Measurements from ENCODE around the gene ZBTB3.
"Not testable (repeated sequence)": the region's sequence is repeated elsewhere in the genome, so short reads cannot be mapped to it uniquely, and the experiment has no call there.

ZBTB3 gene

GRCh38 chr11:62757846-62758788, 4.2 kb upstream of the ZBTB3 start:
- no peak for DNase-seq (ENCODE audit: low read depth)

- no peak for DNase-seq (ENCODE audit: low read depth)
Measured at GRCh38 chr11:62755086-62755615, 1.2 kb upstream of the ZBTB3 start.

GRCh38 chr11:62752994-62753735, 795 bp downstream of the ZBTB3 start:
- no peak for DNase-seq (ENCODE audit: low read depth)

DNA sequence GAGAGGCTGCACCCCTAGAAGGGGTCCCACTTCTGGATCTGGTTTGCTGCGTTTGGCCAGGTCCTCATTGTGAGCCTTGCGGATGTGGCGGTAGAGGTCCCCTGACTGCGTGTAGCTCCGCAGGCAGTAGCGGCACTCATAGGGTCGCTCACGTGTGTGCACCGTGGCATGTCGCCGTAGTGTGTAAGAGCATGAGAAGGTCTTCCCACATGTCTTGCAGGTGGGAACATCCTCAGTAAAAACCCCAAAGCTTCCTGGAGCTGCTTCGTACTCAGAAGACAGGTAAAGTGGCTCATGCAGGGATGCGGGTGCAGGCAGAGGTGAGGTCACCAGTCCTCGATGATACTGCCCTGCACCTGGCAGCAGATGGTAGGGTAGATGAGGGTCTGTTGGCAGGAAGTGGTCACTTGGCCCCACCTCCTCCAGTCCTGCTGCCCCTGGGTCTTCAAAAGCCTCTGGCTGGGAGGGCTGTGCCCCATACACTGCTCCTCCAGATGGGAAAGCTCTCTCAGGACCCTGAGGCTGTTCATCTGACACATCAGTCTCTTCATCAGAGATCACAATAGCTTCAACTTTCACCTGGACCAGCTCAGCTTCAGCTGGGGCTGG, 1.7 kb downstream of the ZBTB3 start:
- DNase-seq (ENCODE audit: low read depth) = no peak

DNA sequence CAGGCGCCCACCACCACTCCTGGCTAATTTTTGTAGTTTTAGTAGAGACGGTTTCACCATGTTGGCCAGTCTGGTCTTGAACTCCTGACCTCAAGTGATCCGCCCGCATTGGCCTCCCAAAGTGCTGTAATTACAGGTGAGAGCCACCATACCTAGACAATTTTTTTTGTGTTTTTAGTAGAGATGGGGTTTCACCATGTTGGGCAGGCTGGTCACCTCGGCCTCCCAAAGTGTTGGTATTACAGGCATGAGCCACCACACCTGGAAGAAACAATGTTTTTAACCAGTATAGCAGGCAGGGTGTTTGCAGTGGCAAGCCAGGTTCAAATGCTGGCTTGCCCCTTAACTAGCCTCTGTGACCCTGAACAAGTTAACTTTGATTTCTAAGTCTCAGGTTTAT, 4.0 kb downstream of the ZBTB3 start:
- DNase-seq (ENCODE audit: low read depth) = not testable (repeated sequence)

DNA sequence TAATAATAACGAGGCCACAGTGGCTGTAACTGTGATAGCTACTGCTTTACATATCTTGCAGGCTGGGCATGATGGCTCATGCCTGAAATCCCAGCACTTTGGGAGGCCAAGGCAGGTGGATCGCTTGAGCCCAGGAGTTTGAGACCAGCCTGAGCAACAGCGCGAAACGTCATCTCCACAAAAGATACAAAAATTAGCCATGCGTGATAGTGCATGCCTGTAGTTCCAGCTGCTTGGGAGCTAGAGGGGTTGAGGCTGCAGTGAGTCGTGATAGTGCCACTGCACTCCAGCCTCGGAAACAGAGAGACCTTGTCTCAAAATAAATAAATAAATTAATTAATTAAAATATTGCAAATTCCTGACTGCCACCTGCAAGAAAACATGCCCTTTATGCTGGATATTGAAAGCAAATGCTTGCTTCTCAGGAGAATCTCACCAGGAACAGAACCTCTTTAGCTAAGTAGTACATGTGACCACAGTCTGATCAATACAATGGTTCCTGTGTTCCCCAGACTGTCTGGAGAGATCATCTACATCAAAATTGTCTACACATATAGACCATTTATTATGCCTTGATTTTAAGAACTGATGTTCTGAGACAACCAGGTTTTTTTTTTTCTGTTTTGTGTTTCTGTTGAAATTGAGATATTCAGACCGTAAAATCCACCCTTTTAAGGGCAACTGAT, 6.3 kb downstream of the ZBTB3 start:
- no peak for DNase-seq (ENCODE audit: low read depth)

DNA sequence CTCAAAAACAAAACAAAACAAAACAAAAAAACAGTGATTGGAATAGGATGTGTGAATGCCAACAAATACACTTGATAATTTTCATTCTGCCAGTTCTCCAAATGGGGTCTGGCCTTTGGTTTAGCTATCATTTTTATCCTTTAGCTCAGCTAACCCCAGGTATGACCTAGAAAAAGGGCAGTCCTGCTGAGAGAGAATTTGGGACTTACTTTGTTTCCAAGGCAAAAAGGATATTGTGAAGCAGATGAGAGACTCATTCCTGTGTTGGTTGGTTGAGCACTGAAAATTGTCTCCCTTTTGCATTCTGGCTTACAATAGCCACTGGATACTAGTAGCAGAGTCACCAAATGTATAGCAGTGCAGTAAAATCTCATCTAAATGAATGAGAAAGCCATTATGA, 16.8 kb downstream of the ZBTB3 start:
- DNase-seq (ENCODE audit: low read depth) = no peak

GRCh38 chr11:62732830-62733229, 21.1 kb downstream of the ZBTB3 start:
- no peak for DNase-seq (ENCODE audit: low read depth)

GRCh38 chr11:62730076-62730475, 23.9 kb downstream of the ZBTB3 start:
- DNase-seq (ENCODE audit: low read depth) = not testable (repeated sequence)

DNA sequence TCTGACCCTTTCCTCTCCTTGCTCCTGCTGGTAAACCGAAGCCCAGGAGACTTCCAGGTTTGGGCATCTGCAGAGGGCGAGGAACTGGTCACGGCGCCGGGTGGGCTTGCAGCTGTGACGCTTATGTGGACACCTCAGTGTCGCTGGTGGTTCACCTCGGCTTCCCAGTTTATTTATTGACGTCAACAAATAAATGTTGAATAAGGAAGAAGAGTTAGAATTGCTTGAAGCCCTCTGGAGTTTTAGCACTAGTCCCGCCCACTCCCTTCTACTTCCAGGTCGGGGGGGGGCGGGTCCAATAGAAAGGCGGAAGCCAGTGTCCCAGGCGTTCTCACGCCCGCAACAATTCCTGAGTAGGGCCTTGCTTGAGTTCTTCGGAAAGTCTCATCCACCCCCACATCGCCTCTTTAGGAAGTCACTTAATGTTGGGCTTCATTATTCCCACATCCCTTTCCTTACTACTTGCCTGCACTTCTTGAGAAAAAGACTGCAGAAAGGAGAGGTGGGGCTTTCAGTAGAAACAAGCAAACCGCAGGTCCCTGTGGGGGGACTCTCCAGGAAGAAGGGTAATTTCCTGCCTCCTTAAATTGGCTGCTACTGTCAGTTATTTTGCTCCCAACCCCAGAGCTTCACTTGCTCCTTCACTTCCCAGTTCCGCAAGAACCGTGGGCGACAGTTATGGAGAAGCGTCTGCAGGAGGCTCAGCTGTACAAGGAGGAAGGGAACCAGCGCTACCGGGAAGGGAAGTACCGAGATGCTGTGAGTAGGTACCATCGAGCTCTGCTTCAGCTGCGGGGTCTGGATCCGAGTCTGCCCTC, 25.6 kb downstream of the ZBTB3 start, which contains the start of gene TTC9C:
TTC9C (plus strand) TSS at position 316 of the 818 bp plus-strand sequence; CDS start at position 679, 363 bp downstream.
- peak; percentile 74 for DNase-seq (ENCODE audit: low read depth)

DNA sequence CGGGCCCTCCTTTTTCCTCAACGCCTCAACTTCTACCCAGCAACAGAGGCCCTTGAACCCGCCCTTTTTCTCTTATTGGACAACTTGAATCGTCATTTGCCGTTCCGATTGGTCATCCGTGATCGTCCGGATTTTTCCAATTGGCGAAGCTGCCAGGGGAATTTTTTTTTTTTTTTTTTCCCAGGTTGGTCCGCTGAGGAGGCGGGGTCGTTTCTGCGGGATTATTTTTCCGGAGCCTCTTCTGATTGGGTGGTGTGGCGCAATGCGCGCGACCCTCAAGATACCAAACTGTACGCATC, 26.1 kb downstream of the ZBTB3 start:
- peak; percentile 74 for DNase-seq (ENCODE audit: low read depth)

DNA sequence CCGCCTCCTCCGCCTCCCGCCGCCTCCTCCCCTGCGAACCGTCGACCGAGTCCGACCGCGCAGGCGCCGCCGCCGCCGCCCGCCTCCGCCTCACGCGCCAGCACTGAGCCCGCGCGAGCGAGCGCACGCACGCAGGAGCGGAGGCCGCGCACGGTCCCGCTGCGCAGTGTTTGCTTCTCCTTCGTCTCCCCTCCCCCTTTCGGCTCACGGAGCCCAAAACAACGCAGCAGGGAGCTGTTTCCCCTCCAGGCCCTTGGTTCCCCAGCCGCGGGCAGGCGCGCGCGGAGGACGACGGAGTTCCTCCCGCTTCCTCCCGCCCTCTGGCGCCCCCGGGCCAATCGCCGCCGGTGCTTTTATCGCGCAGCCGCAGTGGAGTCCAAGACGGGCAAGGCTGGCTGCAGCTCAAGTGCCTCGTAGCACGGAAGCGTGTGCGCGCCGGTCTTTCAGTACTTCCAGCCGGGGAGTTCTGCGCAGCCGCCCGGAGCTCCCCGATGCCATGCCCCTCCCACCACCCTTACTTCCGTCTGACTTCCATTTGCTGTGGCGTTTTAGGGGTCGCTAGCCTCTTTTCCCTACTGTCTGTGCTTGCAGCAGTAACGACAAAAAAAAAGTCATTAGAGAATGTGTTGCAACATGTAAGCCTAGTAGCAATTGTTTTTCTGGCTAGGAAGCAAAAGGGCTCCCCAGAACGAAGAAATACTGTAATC, 26.6 kb downstream of the ZBTB3 start, which contains the start of gene HNRNPUL2:
HNRNPUL2 (minus strand) TSS at position 293 of the 707 bp plus-strand sequence. CDS start 301 bp downstream, outside the sequence.
- DNase-seq (ENCODE audit: low read depth) = peak; percentile 96

- no peak for DNase-seq (ENCODE audit: low read depth)
Measured at GRCh38 chr11:62726915-62727164, 27.1 kb downstream of the ZBTB3 start.

DNA sequence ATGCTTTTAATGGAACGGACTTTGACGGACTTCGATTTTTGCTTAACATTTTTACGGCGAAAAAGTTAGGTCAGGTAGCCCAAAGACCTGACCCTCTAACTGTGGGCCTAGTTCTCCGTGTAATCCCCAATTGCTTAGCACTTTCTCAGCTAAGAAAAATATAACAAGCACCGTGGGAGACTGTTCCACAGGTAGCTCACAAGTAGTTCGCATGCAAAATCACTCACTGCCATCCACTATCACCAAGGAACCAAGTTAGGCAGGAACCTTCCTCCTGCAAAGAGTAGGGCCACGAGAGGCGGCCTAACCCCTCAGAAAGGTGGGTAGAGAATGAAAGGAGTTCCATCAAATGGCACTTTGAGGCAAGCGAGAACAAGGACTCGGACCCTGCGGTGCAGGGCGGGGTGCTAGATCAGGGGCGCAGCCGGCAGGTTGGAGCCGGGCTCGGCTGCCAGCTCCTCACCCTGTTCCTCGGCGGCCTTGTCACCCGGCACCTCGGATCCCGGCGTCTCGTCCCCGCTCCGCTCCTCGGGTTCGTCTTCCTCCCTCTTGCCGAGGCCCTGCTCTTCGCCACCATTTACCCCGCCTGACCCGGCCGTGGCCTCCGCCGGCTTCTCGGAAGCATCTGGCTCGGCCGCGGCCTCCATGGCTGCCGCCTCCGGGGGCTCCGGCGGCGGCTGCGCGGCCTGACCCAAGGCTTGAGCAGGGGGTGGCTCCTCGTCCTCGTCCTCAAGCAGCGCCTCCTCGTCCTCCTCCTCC, 27.6 kb downstream of the ZBTB3 start:
- DNase-seq (ENCODE audit: low read depth) = no peak

DNA sequence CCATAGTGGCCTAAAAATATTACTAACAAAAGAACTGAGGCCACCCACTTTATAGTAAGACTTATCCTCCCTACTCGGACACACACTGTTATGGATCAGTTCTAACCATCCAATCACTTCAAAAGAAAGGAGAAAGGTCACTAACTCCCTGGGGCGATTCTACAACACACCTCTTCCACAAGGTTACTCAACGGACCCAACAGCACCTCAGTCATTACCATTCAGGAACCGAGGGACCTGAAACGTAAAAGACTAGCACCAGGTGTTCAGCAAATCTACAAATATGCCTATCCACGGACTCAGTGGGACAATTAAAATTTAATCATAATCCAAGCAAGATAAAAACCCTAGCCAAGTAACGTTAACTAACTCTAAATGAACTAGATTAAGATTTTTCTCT, 28.3 kb downstream of the ZBTB3 start:
- no peak for DNase-seq (ENCODE audit: low read depth)

DNA sequence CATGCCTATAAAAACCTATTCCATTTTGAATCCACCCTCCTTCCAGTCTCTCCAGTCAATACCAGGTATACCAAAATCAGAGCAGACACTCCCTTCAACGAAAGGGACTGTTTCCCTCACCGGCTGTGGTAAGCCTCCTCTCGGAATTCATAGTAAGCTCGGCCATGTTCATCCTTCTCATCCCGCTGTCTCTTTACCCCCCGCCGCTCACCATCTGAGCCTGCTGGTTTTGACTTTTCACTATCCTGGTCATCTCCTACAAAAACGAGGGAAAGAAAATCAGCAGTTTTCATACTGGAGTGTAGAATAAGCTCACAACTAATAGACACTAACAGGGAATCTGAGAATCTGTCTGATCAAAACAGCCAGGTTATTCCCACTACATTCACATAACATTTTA, 29.8 kb downstream of the ZBTB3 start:
- DNase-seq (ENCODE audit: low read depth) = no peak

DNA sequence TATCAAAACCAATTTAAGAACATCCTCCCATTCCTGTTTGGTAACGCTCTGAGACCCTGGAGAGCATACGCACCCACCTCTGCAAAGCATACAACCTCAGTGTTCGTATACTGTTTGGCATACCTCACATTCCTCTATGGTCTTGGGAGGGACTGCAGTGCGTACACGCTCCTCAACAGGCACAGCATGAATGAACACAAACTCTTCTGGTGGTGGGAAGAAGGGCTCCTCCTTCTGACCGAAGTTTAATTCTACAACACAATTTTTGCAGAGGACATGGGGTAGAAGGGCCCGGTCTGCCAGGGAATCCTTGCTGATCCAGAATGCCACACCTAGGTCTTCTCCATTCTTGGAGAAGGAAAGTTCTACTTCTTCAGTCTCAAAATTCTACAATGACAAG, 32.0 kb downstream of the ZBTB3 start:
- no peak for DNase-seq (ENCODE audit: low read depth)

- no peak for DNase-seq (ENCODE audit: low read depth)
Measured at GRCh38 chr11:62719302-62719978, 34.5 kb downstream of the ZBTB3 start.

DNA sequence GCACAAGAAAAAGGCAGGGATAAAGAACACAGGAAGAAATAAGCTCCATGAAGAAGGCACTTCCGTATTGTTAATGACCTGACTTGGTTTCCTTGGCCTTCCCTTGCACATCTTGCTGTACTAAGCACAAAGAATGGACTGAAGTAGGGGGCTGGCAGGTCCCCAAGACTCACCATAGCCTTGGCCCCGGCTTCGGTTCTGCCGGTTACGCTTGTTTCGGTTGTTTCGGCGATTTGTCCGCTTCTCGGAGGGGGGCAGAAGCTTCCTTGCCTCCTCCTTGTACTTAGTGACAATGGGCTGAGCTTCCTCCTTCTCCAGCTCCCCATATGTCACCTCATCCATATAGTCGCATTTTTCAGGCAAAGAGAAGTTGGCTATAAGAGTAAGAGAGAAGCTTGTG, 37.1 kb downstream of the ZBTB3 start:
- no peak for DNase-seq (ENCODE audit: low read depth)
